Measurements from ENCODE around the gene COL25A1. TPM values are rescaled to one million over a fixed set of nuclear protein-coding genes. Genes with fewer than 3 reads are reported as not detected.
A peak's percentile ranks its signal among the peaks of the same experiment; 100 is the strongest.

Gene COL25A1
- total RNA-seq, 1 experiment from 2014 or later, result not detected

GRCh38 chr4:109303140-109303496, 660 bp upstream of the COL25A1 start:
- Mint-ChIP-seq H3K36me3 (ENCODE audit: insufficient read depth, unreplicated experiment) (no peaks in the 10 kb centered on the region), H3K27me3 (ENCODE audit: unreplicated experiment) (peaks cover 21% of the 10 kb centered on the region), H3K9me3 (ENCODE audit: low read depth, unreplicated experiment) (peaks cover 3% of the 10 kb centered on the region), H3K4me1 (ENCODE audit: low read depth, unreplicated experiment) (peaks cover 7% of the 10 kb centered on the region), H3K27ac (ENCODE audit: unreplicated experiment) (no peak overlapping the region), H3K4me3 (ENCODE audit: low read depth, unreplicated experiment) (no peak overlapping the region)
- no TSS peak for BruUV-seq (replicated peaks)
- CTCF ChIA-PET, result interaction anchor here (0.6 kb wide), 1 partner anchor 78 kb away, joined by 4 read pairs; no protein-coding TSS in a partner anchor
- DNase-seq, result no peak
- TF ChIP-seq CTCF (IDR thresholded peaks at IDR 0.05; ENCODE audit: unreplicated experiment), result no peak
- intact Hi-C loops (cut with micrococcal nuclease; ENCODE audit: unreplicated experiment), result no loop called here

- Mint-ChIP-seq H3K27me3 (ENCODE audit: unreplicated experiment) (peaks cover 21% of the 10 kb centered on the region), H3K4me1 (ENCODE audit: low read depth, unreplicated experiment) (peaks cover 7% of the 10 kb centered on the region), H3K4me3 (ENCODE audit: low read depth, unreplicated experiment) (no peak overlapping the region), H3K36me3 (ENCODE audit: insufficient read depth, unreplicated experiment) (no peaks in the 10 kb centered on the region), H3K9me3 (ENCODE audit: low read depth, unreplicated experiment) (peaks cover 3% of the 10 kb centered on the region), H3K27ac (ENCODE audit: unreplicated experiment) (no peak overlapping the region)
- CTCF ChIA-PET, result no interaction called here
- no TSS peak for BruUV-seq (replicated peaks)
- no peak for TF ChIP-seq CTCF (IDR thresholded peaks at IDR 0.05; ENCODE audit: unreplicated experiment)
- intact Hi-C loops (cut with micrococcal nuclease; ENCODE audit: unreplicated experiment), result no loop called here
- no peak for DNase-seq
Observed at GRCh38 chr4:109301651-109302360, 652 bp downstream of the COL25A1 start.

- CTCF ChIA-PET, result no interaction called here
- Mint-ChIP-seq H3K27ac (ENCODE audit: unreplicated experiment) (no peak overlapping the region), H3K36me3 (ENCODE audit: insufficient read depth, unreplicated experiment) (no peaks in the 10 kb centered on the region), H3K9me3 (ENCODE audit: low read depth, unreplicated experiment) (peaks cover 3% of the 10 kb centered on the region), H3K27me3 (ENCODE audit: unreplicated experiment) (peaks cover 9% of the 10 kb centered on the region), H3K4me1 (ENCODE audit: low read depth, unreplicated experiment) (peaks cover 7% of the 10 kb centered on the region), H3K4me3 (ENCODE audit: low read depth, unreplicated experiment) (no peak overlapping the region)
- BruUV-seq (replicated peaks), result no TSS peak
- intact Hi-C loops (cut with micrococcal nuclease; ENCODE audit: unreplicated experiment), result loop anchor here (1.0 to 5.0 kb wide), 4 partner anchors 221 to 616 kb away; no protein-coding TSS in a partner anchor
- DNase-seq, result peak; percentile 14
- TF ChIP-seq CTCF (IDR thresholded peaks at IDR 0.05; ENCODE audit: unreplicated experiment), result peak; percentile 48
Observed at GRCh38 chr4:109298279-109299010, 4.0 kb downstream of the COL25A1 start.

GRCh38 chr4:109296527-109296926, 5.9 kb downstream of the COL25A1 start:
- intact Hi-C loops (cut with micrococcal nuclease; ENCODE audit: unreplicated experiment), result loop anchor here (5.0 kb wide), 2 partner anchors 219 to 354 kb away; no protein-coding TSS in a partner anchor
- Mint-ChIP-seq H3K27ac (ENCODE audit: unreplicated experiment) (no peak overlapping the region), H3K4me1 (ENCODE audit: low read depth, unreplicated experiment) (no peaks in the 10 kb centered on the region), H3K27me3 (ENCODE audit: unreplicated experiment) (no peaks in the 10 kb centered on the region), H3K9me3 (ENCODE audit: low read depth, unreplicated experiment) (no peaks in the 10 kb centered on the region), H3K36me3 (ENCODE audit: insufficient read depth, unreplicated experiment) (no peaks in the 10 kb centered on the region), H3K4me3 (ENCODE audit: low read depth, unreplicated experiment) (no peak overlapping the region)
- DNase-seq, result no peak
- no TSS peak for BruUV-seq (replicated peaks)
- CTCF ChIA-PET, result no interaction called here
- no peak for TF ChIP-seq CTCF (IDR thresholded peaks at IDR 0.05; ENCODE audit: unreplicated experiment)
